CD4-positive, alpha-beta T cell treated with Interleukin-17A for 4 hours (primary cell): ENCODE data around the gene SLC22A5.
"Not testable (repeated sequence)": the region's sequence is repeated elsewhere in the genome, so short reads cannot be mapped to it uniquely, and the experiment has no call there.

Experiments used
- DNase-seq: peaks from one replicate; pipeline ENCODE4 v3.0.0-alpha.2; 2020; ENCODE audit warnings: mixed read lengths

Gene SLC22A5

GRCh38 chr5:132389051-132389331, 19.5 kb downstream of the SLC22A5 start:
- no peak for DNase-seq

GRCh38 chr5:132389585-132390286, 20.2 kb downstream of the SLC22A5 start:
- DNase-seq, result peak; percentile 59

GRCh38 chr5:132391247-132391646, 21.7 kb downstream of the SLC22A5 start:
- DNase-seq, result no peak

GRCh38 chr5:132391870-132392269, 22.4 kb downstream of the SLC22A5 start:
- no peak for DNase-seq

GRCh38 chr5:132392411-132392810, 22.9 kb downstream of the SLC22A5 start:
- DNase-seq, result no peak

GRCh38 chr5:132392978-132393825, 23.7 kb downstream of the SLC22A5 start:
- no peak for DNase-seq

GRCh38 chr5:132394667-132395259, 25.3 kb downstream of the SLC22A5 start:
- no peak for DNase-seq

GRCh38 chr5:132396589-132397031, 27.1 kb downstream of the SLC22A5 start:
- peak; percentile 36 for DNase-seq

- DNase-seq, result no peak
Measured at GRCh38 chr5:132397224-132397623, 27.7 kb downstream of the SLC22A5 start.

GRCh38 chr5:132397936-132398675, 28.6 kb downstream of the SLC22A5 start:
- not testable (repeated sequence) for DNase-seq

GRCh38 chr5:132404041-132404440, 34.5 kb downstream of the SLC22A5 start:
- not testable (repeated sequence) for DNase-seq

- DNase-seq, result no peak
Measured at GRCh38 chr5:132405646-132406045, 36.1 kb downstream of the SLC22A5 start.

GRCh38 chr5:132406144-132406783, 36.8 kb downstream of the SLC22A5 start:
- DNase-seq, result peak; percentile 47

GRCh38 chr5:132407970-132408369, 38.5 kb downstream of the SLC22A5 start:
- DNase-seq, result no peak

GRCh38 chr5:132408456-132408855, 38.9 kb downstream of the SLC22A5 start:
- DNase-seq, result no peak

- no peak for DNase-seq
Measured at GRCh38 chr5:132408965-132409364, 39.5 kb downstream of the SLC22A5 start.

GRCh38 chr5:132410451-132411303, 41.2 kb downstream of the SLC22A5 start:
- peak; percentile 83 for DNase-seq

GRCh38 chr5:132411304-132412013, 41.9 kb downstream of the SLC22A5 start:
- DNase-seq, result peak; percentile 57

GRCh38 chr5:132413567-132413966, 44.1 kb downstream of the SLC22A5 start:
- no peak for DNase-seq

- no peak for DNase-seq
Measured at GRCh38 chr5:132414634-132415378, 45.3 kb downstream of the SLC22A5 start.
